ENCODE measurements around the gene ZFP36.

ZFP36 gene

GRCh38 chr19:39435499-39436349 is 29.1 kb downstream of the ZFP36 start, which contains the start of gene RPS16:
RPS16 (minus strand) TSS chr19:39435949; CDS start chr19:39435895, 54 bp downstream.
- H3K4me3 ChIP-seq (ENCODE audit: low read depth, low read length) = peak within 1 kb of the TSS; percentile 76
- TF ChIP-seq CTCF (IDR thresholded peaks at IDR 0.05; ENCODE audit: low read depth, low read length) = no peak

DNA sequence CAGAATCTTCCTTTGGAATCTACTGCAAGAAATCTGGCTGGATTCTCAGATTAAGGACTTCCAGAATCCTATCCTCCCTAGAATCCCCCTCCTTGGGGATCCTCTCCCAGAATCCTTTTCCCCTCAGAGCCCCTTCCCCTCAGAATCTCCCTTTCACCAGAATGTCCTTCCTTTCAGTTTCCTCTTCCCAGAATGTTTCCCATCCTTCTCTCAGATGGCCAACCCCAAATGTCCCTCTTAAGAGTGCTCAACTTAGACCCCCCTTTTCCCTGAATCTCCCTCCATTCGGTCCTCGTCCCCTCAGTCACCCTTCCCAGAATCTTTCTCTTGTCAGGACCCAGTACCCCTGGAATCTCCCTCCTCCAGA is 29.7 kb downstream of the ZFP36 start:
- peak overlapping the region; percentile 76 for H3K4me3 ChIP-seq (ENCODE audit: low read depth, low read length)
- TF ChIP-seq CTCF (IDR thresholded peaks at IDR 0.05; ENCODE audit: low read depth, low read length) = no peak

GRCh38 chr19:39438270-39438934 is 31.8 kb downstream of the ZFP36 start:
- no peak overlapping the region for H3K4me3 ChIP-seq (ENCODE audit: low read depth, low read length)
- no peak for TF ChIP-seq CTCF (IDR thresholded peaks at IDR 0.05; ENCODE audit: low read depth, low read length)

- peak overlapping the region; percentile 100 for H3K4me3 ChIP-seq (ENCODE audit: low read depth, low read length)
- no peak for TF ChIP-seq CTCF (IDR thresholded peaks at IDR 0.05; ENCODE audit: low read depth, low read length)
Measured at GRCh38 chr19:39444598-39445195, 38.0 kb downstream of the ZFP36 start.

- TF ChIP-seq CTCF (IDR thresholded peaks at IDR 0.05; ENCODE audit: low read depth, low read length) = no peak
- peak within 1 kb of the TSS; percentile 100 for H3K4me3 ChIP-seq (ENCODE audit: low read depth, low read length)
Measured at GRCh38 chr19:39445196-39446111, 38.8 kb downstream of the ZFP36 start, which contains the start of gene SUPT5H. SUPT5H (plus strand) TSS chr19:39445582; CDS start chr19:39445891, 309 bp downstream.

GRCh38 chr19:39446365-39447084 is 39.9 kb downstream of the ZFP36 start:
- H3K4me3 ChIP-seq (ENCODE audit: low read depth, low read length) = peak overlapping the region; percentile 100
- TF ChIP-seq CTCF (IDR thresholded peaks at IDR 0.05; ENCODE audit: low read depth, low read length) = no peak
